HEK293 (cell line): ENCODE results near the gene HIF1AN.

Experiments
- ZFP37 ChIP-seq: fragments of 450-650 bp; formaldehyde crosslinking; IDR thresholded peaks from 2 replicates; pipeline ENCODE4 v1.5.1; 2016; ENCODE audit warnings: missing biosample characterization, missing genetic modification characterization
- ZNF174 ChIP-seq: fragments of 450-650 bp; formaldehyde crosslinking; IDR thresholded peaks from 2 replicates; pipeline ENCODE4 v1.5.0; 2017; ENCODE audit warnings: missing biosample characterization, mild to moderate bottlenecking, missing genetic modification characterization
- ZNF548 ChIP-seq: fragments of 450-650 bp; formaldehyde crosslinking; IDR thresholded peaks from 2 replicates; pipeline ENCODE4 v1.5.1; 2016; ENCODE audit warnings: missing biosample characterization, missing genetic modification characterization
- TF ChIP-seq, protein P1 (sequence below): fragments of 450-650 bp; formaldehyde crosslinking; IDR thresholded peaks from 2 replicates; pipeline ENCODE4 v1.5.1; 2016; ENCODE audit warnings: missing biosample characterization, missing genetic modification characterization
- TF ChIP-seq, protein P2 (sequence below): fragments of 450-650 bp; formaldehyde crosslinking; IDR thresholded peaks from 2 replicates; pipeline ENCODE4 v1.5.1; 2016; ENCODE audit warnings: missing biosample characterization, missing genetic modification characterization

DNA sequence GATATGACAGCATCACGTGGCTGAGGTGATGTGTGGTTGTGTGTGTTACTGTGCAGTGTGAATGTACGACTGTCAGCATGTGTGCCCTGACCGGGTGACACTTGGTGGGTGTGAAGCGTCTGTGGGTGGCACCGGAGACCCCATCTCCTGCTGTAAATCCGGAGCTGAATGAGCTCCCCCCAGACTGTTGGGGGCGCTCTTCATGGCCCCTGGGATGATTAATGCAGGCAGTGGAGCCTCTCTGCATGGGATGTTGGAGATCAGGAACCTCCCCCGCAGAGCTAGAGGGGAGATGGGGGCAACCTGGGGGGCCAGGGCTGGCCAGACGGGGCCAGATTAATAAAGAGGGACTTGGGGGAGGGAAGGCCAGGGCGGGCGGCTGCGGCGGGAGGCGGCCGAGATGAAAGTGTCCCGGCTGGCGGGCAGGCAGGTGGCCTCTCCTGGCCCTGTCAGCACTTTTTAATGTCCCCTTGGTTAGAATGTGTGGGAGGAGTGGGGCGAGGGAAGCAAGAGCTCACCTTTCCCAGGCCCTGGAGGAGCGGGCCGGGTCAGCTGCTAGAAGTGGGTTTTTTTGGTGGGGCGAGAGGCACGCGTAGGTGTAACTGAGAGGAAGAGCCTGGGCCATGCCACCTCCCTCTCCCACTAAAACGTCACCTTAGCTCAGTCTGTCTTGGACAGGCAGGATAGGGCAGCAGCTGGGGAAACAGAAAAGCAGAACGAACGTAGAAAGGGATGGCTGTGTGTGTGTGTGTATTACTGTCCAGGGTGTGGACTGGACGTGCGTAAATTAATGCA, 34.1 kb downstream of the HIF1AN start:
- TF ChIP-seq, protein P1, sequence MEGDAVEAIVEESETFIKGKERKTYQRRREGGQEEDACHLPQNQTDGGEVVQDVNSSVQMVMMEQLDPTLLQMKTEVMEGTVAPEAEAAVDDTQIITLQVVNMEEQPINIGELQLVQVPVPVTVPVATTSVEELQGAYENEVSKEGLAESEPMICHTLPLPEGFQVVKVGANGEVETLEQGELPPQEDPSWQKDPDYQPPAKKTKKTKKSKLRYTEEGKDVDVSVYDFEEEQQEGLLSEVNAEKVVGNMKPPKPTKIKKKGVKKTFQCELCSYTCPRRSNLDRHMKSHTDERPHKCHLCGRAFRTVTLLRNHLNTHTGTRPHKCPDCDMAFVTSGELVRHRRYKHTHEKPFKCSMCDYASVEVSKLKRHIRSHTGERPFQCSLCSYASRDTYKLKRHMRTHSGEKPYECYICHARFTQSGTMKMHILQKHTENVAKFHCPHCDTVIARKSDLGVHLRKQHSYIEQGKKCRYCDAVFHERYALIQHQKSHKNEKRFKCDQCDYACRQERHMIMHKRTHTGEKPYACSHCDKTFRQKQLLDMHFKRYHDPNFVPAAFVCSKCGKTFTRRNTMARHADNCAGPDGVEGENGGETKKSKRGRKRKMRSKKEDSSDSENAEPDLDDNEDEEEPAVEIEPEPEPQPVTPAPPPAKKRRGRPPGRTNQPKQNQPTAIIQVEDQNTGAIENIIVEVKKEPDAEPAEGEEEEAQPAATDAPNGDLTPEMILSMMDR (tag by site-specific recombination), result 0 out of 2 replicates have a peak, but pooled peaks have one; percentile 37
- no peak for TF ChIP-seq ZFP37 (tag by site-specific recombination)
- no peak for TF ChIP-seq ZNF174 (tag by site-specific recombination)
- TF ChIP-seq ZNF548 (tag by site-specific recombination), result no peak
- TF ChIP-seq, protein P2, sequence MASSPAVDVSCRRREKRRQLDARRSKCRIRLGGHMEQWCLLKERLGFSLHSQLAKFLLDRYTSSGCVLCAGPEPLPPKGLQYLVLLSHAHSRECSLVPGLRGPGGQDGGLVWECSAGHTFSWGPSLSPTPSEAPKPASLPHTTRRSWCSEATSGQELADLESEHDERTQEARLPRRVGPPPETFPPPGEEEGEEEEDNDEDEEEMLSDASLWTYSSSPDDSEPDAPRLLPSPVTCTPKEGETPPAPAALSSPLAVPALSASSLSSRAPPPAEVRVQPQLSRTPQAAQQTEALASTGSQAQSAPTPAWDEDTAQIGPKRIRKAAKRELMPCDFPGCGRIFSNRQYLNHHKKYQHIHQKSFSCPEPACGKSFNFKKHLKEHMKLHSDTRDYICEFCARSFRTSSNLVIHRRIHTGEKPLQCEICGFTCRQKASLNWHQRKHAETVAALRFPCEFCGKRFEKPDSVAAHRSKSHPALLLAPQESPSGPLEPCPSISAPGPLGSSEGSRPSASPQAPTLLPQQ (tag by site-specific recombination), result 0 out of 2 replicates have a peak, but pooled peaks have one; percentile 28
